GM18951 (cell line): Measurements from ENCODE around the gene HCFC1.

Experiments
- POLR2A ChIP-seq: IDR thresholded peaks from 4 replicates; pipeline ENCODE4 v1.6.1; 2011; ENCODE audit warnings: mild to moderate bottlenecking; ENCODE audit not compliant: insufficient read length, insufficient read depth; ENCODE audit errors: extremely low read depth
- in situ Hi-C: fragments of 300-500 bp; cut with MboI; formaldehyde crosslinking; loops from one replicate; pipeline ENCODE4 v1.12.0; 2022; ENCODE audit warnings: low sequenced_read_pairs, mixed read lengths, inconsistent platforms; ENCODE audit not compliant: unreplicated experiment

The HCFC1 gene

GRCh38 chrX:153947009-153947769, 24.4 kb downstream of the HCFC1 start:
- in situ Hi-C loops: no loop called here
- TF ChIP-seq POLR2A: no peak

GRCh38 chrX:153945956-153946943, 25.4 kb downstream of the HCFC1 start:
- no peak for TF ChIP-seq POLR2A
- in situ Hi-C loops: no loop called here

- in situ Hi-C loops: no loop called here
- TF ChIP-seq POLR2A: no peak
Measured at GRCh38 chrX:153944800-153945150, 26.8 kb downstream of the HCFC1 start.

- in situ Hi-C loops: no loop called here
- TF ChIP-seq POLR2A: no peak
Measured at GRCh38 chrX:153944140-153944799, 27.3 kb downstream of the HCFC1 start, which contains the start of gene RENBP. TSS of gene RENBP (minus strand) at chrX:153944643. CDS start at chrX:153944610, 33 bp downstream.

GRCh38 chrX:153941336-153942252, 30.0 kb downstream of the HCFC1 start:
- no peak for TF ChIP-seq POLR2A
- in situ Hi-C loops: no loop called here

- TF ChIP-seq POLR2A: no peak
- in situ Hi-C loops: no loop called here
Measured at GRCh38 chrX:153939573-153939972, 32.0 kb downstream of the HCFC1 start.

GRCh38 chrX:153938226-153938786, 33.3 kb downstream of the HCFC1 start:
- no peak for TF ChIP-seq POLR2A

GRCh38 chrX:153937056-153937455, 34.6 kb downstream of the HCFC1 start:
- TF ChIP-seq POLR2A: no peak
- in situ Hi-C loops: no loop called here

More at GRCh38 chrX:153938226-153938786, 33.3 kb downstream of the HCFC1 start:
- in situ Hi-C loops: no loop called here

GRCh38 chrX:153935326-153935851, 36.2 kb downstream of the HCFC1 start:
- in situ Hi-C loops: no loop called here
- no peak for TF ChIP-seq POLR2A

- TF ChIP-seq POLR2A: peak; percentile 73
- in situ Hi-C loops: no loop called here
Measured at GRCh38 chrX:153934762-153935325, 36.8 kb downstream of the HCFC1 start, which contains the start of gene NAA10. TSS of gene NAA10 (minus strand) at chrX:153935037. CDS start at chrX:153934904, 133 bp downstream.

- in situ Hi-C loops: no loop called here
- TF ChIP-seq POLR2A: no peak
Measured at GRCh38 chrX:153934148-153934761, 37.4 kb downstream of the HCFC1 start.
